NCI-H2081 (cell line): Measurements from ENCODE around the gene PPP3CB.
A peak's percentile ranks its signal among the peaks of the same experiment; 100 is the strongest.
"Not testable (repeated sequence)": the region's sequence is repeated elsewhere in the genome, so short reads cannot be mapped to it uniquely, and the experiment has no call there.

Source experiments
- DNase-seq, 2 experiments: peaks; one replicate each; lab custom pipeline; 2025; lab: John Stamatoyannopoulos, UW

Gene PPP3CB

DNA sequence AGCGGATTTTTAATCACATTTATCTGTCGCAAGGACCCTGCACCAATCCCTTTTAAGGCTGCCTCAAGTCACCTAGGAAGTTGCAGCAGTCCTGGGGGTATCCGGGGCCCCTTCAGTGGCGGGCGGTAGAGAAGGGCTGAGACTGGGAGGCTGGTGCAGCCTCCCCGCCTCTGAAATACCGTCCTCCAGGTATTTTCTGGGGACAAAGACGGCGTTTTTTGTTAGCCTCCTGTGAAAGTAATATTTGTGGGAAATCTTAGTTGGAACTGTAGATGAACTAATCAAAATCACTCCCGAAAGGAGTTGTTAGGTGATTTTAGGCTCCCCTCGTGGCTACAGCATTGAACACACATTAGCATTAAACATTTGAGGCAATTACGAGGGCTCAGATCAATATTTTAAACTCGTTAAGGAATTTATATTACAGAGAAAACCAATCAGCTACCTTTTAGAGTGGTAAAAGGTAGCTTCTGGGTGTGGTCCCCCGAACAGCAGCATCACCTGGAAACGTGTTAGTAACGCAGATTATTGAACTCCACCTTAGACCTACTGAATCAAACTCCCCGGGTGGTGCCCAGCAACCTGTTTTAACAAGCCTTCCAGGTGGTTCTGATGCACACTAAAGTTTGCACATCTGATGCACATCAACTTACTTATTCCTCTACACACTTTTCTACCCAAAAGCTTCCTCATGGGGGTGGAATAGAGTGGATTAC lies 81.4 kb downstream of the PPP3CB start:
- peak in 1 of 2 experiments; percentile 27 for DNase-seq

DNA sequence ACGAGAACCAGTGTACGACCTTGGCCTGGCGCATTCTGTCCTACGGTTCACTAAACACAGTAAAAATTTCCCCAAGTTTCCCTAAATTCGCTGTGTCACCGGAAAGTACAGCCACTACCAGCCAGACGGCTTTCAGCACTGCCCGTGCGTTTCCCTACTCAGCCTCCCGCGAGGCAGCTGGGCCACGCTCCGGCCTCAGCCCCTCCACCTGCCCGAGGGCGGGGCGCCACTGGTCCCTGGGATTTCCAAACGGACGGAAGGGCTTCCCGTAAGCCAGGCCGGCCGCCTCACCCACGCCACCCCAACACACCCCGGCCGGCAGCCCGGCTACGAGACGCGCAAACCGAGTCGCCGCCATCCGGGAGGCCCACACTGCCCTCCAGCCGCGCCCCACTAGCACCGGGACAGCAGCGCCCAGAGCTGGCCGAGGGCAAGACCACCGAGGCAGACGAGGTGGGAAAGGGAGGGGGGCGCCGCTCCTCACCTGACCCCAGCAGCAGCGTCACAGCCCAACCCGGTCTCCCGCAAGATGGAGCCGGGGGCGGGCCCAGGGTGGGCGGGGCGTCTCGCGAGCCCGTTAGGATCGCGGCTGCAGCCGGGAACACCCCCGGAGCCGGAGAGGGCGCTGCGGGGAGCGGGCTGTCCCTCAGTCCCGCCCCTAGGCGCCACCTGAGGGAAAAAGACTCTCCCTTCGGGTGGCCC lies 82.1 kb downstream of the PPP3CB start, which contains the start of gene ANXA7:
Gene ANXA7 (minus strand): TSS at position 531 of the 702 bp plus-strand sequence. CDS start 13,202 bp downstream, outside the sequence.
- peak; percentile 84 to 88 for DNase-seq

DNA sequence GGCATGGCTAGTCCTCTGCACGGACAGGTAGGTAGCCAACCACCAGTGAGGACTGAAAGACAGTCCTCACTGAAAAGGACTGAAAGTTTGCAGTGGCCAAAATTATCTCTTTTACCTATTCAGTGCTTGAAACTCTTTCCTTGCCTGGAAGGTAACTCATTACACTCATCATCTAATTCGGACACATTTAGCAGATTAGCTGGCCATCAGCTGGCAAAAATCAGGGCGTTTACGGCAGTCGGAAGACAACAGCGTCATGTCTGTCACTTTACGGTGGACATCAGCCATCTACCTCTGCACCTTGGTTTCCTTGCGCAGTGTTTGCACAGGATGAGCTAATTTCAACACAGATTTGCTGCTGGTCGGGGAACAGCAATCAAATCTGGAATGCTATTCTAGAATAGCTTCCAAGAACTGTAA lies 82.7 kb downstream of the PPP3CB start:
- DNase-seq = peak; percentile 47 to 75

DNA sequence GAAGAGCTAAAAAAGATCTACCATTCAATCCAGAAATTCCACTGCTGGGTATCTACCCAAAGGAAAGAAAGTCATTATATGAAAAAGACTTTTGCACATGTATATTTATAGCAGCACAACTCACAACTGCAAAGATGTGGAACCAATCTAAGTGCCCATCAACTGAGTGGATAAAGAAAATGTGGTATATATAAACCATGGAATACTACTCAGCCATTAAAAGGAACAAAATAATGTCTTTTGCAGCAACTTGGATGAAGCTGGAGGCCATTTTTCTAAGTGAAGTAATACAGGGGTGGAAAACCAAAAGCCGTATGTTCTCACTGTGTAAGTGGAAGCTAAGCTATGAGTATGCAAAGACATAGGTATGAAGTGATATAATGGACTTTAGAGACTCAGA lies 84.9 kb downstream of the PPP3CB start:
- no peak for DNase-seq

DNA sequence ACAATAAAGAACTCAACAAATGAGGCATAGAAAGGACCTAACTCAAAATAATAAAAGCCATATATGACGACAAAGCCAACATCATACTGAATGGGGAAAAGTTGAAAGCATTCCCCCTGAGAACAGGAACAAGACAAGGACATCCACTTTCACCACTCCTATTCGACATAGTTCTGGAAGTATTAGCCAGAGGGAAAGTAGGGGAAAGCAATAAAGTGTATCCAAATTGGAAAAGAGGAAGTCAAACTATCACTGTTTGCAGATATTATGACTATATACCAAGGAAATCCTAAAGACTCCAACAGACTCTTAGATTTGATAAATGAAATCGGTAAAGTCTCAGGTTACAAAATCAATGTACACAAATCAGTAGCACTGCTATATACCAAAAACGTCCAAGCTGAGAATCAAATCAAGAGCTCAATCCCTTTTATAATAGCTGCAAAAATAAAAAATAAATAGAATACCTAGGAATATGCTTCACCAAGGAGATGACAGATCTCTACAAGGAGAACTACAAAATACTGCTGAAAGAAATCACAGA lies 86.8 kb downstream of the PPP3CB start:
- DNase-seq = no peak

DNA sequence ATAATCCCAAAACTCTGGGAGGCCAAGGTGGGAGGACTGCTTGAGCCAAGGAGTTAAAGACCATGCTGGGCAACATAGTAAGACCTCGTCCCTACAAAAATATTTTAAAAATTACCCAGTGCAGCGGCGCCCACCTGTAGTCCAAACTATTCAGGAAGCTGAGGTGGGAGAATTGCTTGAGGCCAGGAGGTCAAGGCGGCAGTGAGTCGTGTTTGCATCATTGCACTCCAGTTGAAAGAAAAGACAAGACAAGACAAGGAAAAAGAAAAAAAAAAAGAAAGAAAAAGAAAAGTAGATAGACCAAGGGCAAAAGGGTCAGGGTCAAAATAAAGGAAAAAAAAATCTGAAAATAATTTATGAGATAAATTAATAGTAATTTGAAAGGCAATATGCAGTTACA lies 87.8 kb downstream of the PPP3CB start:
- no peak for DNase-seq

DNA sequence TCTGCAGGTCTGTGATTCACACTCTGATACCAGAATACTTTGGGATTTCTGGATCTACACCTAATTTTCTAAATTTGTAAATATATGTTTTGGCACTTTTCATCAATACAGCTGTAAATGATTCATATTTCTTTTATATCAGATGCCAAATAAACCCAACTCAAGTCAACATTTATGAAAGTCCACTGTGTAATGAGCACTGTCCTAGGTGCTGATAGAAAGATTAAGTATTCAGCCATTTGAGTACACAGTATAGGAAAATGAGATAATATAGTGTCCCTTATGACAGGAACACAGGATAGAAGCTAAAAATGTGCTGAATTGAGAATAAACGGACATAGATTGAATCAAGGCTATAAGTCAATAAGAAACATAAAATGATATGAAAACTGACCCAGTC lies 88.3 kb downstream of the PPP3CB start:
- no peak for DNase-seq

DNA sequence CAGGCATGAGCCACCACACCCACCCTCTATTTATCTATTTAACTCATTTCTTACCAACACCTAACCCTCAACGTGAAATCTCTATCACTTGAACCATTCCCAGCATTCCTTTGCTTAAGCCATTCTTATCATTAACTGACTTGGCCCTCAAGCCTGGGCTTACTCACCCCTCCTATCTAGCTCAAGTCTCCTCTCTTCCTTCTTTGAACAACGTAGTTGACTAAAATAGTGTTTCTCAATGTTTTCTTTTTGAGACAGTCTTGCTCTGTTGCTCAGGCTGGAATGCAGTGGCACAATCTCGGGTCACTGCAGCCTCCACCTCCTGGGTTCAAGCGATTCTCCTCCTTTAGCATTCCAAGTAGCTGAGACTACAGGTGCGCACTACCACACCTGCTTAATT lies 89.0 kb downstream of the PPP3CB start:
- no peak for DNase-seq

DNA sequence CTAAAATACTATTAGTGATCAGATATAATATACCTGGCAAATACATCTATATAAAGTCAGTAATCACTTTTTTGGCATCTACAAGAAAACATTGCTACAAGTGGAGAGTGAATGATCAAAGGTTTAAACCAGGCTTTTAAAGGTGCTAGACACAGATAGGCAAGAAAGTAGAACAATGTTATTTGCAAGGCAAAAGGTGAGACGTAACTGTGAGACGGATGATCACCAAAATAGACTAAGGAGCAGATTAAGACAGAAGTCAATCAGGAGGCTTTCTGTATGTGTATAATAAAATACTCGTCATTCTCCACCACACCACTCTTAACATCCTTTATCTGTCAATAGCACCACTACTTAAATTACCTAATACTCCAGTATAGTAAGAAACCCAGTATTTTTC lies 90.3 kb downstream of the PPP3CB start:
- DNase-seq = no peak

DNA sequence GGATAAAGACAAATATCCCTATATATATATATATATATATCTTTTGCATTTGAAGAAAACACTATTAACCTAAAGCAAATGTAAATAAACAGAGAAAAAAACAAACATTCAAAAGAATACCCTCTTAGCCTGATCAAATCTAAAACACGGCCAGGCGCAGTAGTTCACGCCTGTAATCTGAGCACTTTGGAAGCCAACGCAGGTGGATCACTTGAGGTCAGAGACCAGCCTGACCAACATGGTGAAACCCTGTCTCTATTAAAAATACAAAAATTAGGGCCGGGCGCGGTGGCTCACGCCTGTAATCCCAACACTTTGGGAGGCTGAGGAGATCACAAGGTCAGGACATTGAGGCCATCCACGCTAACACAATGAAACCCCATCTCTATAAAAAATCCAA lies 91.1 kb downstream of the PPP3CB start:
- no peak for DNase-seq

DNA sequence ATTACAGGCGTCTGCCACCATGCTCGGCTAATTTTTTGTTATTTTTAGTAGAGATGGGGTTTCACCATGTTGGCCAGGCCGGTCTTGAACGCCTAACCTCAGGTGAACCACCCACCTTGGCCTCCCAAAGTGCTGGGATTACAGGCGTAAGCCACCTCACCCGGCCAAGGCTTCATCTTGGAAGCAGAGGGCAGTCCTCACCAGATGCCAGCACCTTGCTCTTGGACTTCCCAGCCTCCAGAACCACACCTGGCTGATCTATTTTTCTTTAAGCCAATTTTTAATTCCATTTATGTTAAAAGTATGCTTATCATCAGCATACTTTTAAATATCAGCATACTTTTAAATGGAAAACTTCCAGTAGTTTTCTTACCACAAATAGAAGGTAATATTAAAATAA lies 94.2 kb downstream of the PPP3CB start:
- DNase-seq = no peak

DNA sequence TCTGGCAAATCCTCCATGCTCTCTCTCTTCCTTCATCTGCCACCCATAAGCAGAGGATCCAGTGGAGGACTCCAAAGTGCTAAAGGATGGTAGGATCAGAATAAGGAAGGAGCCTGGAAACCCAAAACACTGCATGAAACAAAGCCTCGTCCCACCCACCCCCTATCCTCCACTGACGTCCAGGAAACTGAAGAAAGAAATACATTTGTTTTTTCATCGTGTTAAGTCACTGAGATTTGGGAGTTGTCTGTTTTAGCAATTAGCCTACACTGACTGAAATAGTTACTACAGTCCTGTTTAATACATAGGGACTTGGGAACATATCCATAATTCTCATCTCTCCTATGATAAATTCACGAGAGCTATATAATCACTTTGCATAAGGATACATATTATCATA lies 96.8 kb downstream of the PPP3CB start:
- DNase-seq = no peak

DNA sequence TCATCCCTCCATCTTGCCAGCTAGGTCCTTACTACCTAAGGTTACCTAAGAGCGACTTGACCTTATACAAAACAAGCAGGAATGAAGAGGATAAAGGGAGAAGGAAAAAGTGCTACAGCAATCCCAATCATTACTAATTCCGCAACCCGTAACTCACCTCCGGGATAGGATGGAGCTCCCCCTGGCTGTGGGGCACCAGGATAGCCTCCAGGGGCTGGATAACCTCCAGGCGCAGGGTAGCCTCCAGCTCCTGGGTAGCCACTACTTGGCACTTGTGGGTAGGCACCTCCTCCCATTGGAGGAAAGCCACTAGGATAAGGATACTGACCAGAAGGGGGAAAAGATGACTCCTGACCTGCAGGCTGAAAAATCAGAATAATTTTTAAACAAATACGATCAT lies 97.8 kb downstream of the PPP3CB start:
- DNase-seq = no peak

DNA sequence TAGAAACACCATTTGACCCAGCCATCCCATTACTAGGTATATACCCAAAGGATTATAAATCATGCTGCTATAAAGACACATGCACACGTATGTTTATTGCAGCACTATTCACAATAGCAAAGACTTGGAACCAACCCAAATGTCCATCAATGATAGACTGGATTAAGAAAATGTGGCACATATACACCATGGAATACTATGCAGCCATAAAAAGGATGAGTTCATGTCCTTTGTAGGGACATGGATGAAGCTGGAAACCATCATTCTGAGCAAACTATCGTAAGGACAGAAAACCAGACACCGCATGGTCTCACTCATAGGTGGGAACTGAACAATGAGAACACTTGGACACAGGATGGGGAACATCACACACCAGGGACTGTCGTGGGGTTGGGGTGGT lies 101.5 kb downstream of the PPP3CB start:
- not testable (repeated sequence) for DNase-seq

DNA sequence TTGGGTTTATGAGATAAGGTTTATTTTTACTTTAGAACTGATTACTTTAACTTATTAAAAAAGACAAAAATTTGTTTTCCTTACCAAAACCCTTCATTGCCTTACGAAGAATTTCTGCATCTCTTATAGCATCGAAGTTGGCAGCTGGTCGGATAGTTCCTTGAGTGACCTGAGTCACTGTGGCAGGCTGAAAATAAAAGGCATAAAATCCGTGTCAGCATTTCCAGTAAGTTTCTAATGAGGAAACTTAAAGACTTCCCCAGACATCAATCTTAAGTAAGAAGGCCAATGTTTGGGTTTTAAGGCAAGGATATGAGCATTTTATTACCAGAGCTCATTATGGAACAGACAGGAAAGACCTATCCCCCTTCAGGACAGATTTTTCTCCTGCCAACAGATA lies 107.6 kb downstream of the PPP3CB start:
- no peak for DNase-seq

DNA sequence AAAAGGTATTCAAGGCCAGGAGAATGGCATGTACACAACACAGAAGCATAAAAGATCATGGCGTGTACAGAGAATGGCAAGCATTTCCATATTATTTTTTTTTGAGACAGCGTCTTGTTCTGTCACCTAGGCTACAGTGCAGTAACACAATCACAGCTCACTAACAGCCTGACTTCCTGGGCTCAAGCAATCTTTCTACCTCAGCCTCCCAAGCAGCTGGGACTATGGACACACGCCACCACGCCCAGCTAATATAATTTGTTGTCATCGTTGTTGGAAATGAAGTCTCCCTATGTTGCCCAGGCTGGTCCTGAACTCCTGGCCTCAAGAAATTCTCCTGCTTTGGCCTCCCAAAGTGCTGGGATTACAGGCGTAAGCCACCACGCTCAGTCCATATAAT lies 109.2 kb downstream of the PPP3CB start:
- DNase-seq = no peak
